ENCODE measurements around the gene CYP2A6. TPM values are rescaled to one million over a fixed set of nuclear protein-coding genes. Genes with fewer than 3 reads are reported as not detected.
A peak's percentile ranks its signal among the peaks of the same experiment; 100 is the strongest.
"Not testable (repeated sequence)": the region's sequence is repeated elsewhere in the genome, so short reads cannot be mapped to it uniquely, and the experiment has no call there.

CYP2A6 gene
- total and polyA plus RNA-seq, 3 experiments from 2014 or later, result not detected

DNA sequence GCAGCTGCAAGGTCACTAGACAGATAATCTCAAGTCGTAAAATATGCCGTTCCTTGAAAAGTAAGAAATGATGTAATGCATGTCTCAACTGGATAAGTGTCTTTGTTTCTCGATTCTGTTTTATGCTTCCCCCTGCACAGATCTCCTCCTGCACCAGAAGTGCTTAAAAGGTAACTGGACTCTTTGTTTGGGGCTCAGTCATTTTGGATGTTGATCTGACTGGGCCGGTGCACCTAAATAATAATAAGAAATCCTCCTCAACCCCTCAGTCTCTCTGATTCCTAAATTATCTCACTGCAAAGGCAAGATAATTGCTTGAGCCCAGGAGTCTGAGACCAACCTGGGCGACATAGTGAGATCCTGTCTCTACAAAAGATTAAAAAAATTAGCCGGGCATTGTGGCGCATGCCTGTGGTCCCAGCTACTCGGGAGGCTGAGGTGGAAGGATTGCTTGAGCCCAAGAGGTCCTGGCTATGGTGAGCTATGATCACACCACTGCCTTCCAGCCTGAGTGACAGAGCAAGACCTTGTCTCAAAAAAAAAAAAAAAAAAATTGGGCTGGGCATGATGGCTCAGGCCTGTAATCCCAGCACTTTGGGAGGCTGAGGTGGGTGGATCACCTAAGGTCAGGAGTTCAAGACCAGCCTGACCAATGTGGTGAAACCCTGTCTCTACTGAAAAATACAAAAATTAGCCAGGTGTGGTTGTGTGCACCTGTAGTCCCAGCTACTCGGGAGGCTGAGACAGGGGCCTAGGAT, 14.7 kb upstream of the CYP2A6 start:
- H3K27me3 ChIP-seq (ENCODE audit: insufficient read depth, low read length, poor library complexity, severe bottlenecking); H3K4me1 Mint-ChIP-seq; DNase-seq; H3K27ac Mint-ChIP-seq; H3K9me3 Mint-ChIP-seq; H3K36me3 Mint-ChIP-seq; H3K9me3 ChIP-seq (ENCODE audit: low read length); POLR2A ChIA-PET; H3K4me3 Mint-ChIP-seq; CTCF ChIA-PET; H3K4me3 ChIP-seq (ENCODE audit: low read length); H3K36me3 ChIP-seq (ENCODE audit: insufficient read depth, low read length); H3K4me1 ChIP-seq (ENCODE audit: insufficient read depth, low read length): not testable (repeated sequence)
- H3K27me3 Mint-ChIP-seq, result peaks cover 10 to 30% of the 10 kb centered on the region in 2 donors
- peak overlapping the region; percentile 38 for H3K27ac ChIP-seq (ENCODE audit: low read depth, low read length)

DNA sequence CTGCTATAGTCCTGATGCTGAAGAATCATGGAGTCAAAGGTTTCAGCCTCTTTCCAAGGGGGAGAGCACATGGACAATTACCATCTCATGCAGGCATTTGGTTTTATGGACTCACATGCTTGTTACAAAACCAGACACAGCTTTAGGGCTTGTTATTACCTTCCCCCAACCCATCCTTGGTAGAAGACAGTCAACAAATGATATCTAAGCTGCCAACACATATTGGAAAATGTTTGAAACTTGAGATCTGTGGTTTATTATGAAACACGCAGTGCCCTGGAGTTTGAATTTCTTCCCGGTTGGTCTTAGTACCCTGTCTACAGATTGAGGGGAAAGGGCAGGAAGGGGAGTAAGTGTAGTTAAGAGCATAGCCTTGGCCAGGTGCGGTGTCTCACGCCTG, 12.5 kb upstream of the CYP2A6 start:
- CTCF ChIA-PET, result no interaction called here
- Histone ChIP-seq H3K4me3 (ENCODE audit: low read length) (no peak overlapping the region), H3K36me3 (ENCODE audit: insufficient read depth, low read length) (no peaks in the 10 kb centered on the region), H3K27me3 (ENCODE audit: insufficient read depth, low read length, poor library complexity, severe bottlenecking) (no peaks in the 10 kb centered on the region), H3K9me3 (ENCODE audit: low read length) (no peaks in the 10 kb centered on the region), H3K27ac (ENCODE audit: low read depth, low read length) (no peak overlapping the region), H3K4me1 (ENCODE audit: insufficient read depth, low read length) (no peaks in the 10 kb centered on the region)
- Mint-ChIP-seq H3K27me3 (peaks cover 8 to 26% of the 10 kb centered on the region in 2 donors), H3K4me3 (no peak overlapping the region), H3K4me1 (no peaks in the 10 kb centered on the region), H3K9me3 (no peaks in the 10 kb centered on the region), H3K36me3 (peaks cover 0 to 3% (median 1%) of the 10 kb centered on the region in 3 donors), H3K27ac (peak overlapping the region in 1 of 8 donors; percentile 6)
- no peak for DNase-seq
- POLR2A ChIA-PET, result no interaction called here

DNA sequence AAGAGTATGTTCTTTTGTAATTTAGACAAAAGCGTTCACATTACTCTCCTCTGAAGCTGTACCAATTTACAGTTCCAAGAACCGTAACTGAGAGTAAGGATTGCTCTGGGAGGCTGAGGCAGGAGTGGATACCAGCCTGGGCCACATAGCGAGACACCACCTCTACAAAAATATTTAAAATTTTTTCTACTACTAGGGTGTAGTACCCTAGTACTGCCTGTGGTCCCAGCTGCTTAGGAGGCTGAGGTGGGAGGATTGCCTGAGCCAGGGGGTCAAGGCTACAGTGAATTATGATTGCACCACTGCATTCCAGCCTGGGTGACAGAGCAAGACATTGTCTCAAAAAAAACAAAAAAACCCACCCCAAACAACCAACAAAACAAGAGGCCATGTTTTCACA, 12.1 kb upstream of the CYP2A6 start:
- peaks cover 0 to 3% (median 1%) of the 10 kb centered on the region in 3 donors for H3K36me3 Mint-ChIP-seq
- H3K4me1 Mint-ChIP-seq, result no peaks in the 10 kb centered on the region
- Histone ChIP-seq H3K4me1 (ENCODE audit: insufficient read depth, low read length) (no peaks in the 10 kb centered on the region), H3K36me3 (ENCODE audit: insufficient read depth, low read length) (no peaks in the 10 kb centered on the region), H3K27ac (ENCODE audit: low read depth, low read length) (no peak overlapping the region), H3K27me3 (ENCODE audit: insufficient read depth, low read length, poor library complexity, severe bottlenecking) (no peaks in the 10 kb centered on the region), H3K4me3 (ENCODE audit: low read length) (no peak overlapping the region), H3K9me3 (ENCODE audit: low read length) (no peaks in the 10 kb centered on the region)
- peaks cover 6 to 22% of the 10 kb centered on the region in 2 donors for H3K27me3 Mint-ChIP-seq
- POLR2A ChIA-PET, result no interaction called here
- no peaks in the 10 kb centered on the region for H3K9me3 Mint-ChIP-seq
- no peak overlapping the region for H3K27ac Mint-ChIP-seq
- CTCF ChIA-PET, result no interaction called here
- DNase-seq, result no peak
- H3K4me3 Mint-ChIP-seq, result no peak overlapping the region

DNA sequence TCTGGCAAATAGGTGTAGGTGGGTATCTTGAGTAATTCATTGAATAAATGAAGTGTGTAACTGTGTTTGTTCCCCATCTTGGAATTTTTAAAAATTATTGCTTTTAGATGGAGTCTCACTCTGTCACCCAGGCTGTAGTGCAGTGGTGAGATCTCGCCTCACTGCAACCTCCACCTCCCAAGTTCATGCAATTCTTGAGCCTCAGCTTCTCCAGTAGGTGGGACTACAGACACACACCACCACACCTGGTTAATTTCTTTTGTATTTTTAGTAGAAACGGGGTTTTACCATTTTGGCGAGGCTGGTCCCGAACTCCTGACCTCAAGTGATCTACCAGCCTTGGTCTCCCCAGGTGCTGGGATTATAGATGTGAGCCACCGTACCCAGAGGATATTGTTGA, 7.9 kb upstream of the CYP2A6 start:
- Mint-ChIP-seq H3K27me3 (peaks cover 0 to 16% of the 10 kb centered on the region in 2 donors), H3K4me1 (no peaks in the 10 kb centered on the region)
- CTCF ChIA-PET, result no interaction called here

DNA sequence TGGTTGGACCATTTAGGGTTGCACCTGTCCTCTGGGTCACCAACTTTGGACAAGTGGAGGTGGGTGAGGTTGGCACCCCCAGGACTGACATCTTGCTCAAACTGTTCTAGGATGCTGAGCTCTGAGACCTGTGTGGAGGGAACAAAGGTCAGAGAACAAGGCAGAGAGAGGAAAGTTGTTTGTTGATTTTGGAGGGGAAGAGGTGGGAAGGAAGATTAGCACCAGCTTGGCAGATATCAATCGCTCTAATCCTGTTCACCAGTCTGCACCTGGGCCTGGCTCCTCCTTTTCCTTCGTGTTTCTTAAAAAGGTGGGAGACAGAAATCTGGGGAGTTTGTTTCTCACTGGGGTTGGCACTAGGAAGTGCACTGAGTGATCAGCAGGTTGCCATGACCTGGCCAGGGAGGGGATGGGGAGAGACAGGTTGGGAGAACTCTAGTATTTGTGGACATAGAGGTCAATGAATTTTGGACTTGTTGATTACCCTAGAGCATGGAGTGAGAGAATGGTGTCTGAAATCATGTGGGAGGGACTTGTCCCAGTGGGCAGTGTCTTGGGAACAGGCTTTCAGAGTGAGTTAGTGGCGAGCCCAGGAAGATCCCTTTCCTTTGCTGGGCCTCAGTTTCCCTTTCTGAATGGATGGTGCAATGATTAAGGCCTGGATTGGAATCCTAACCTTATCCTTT, 2.4 kb upstream of the CYP2A6 start:
- DNase-seq, POLR2A ChIA-PET: not testable (repeated sequence)

More for the DNA sequence above, 7.9 kb upstream of the CYP2A6 start:
- H3K27ac Mint-ChIP-seq, result no peak overlapping the region
- POLR2A ChIA-PET, result no interaction called here
- no peak overlapping the region for H3K4me3 ChIP-seq (ENCODE audit: low read length)
- no peak overlapping the region for H3K4me3 Mint-ChIP-seq
- no peaks in the 10 kb centered on the region for H3K36me3 ChIP-seq (ENCODE audit: insufficient read depth, low read length)
- H3K36me3 Mint-ChIP-seq, result peaks cover 0 to 3% (median 1%) of the 10 kb centered on the region in 3 donors
- no peaks in the 10 kb centered on the region for H3K9me3 ChIP-seq (ENCODE audit: low read length)
- no peaks in the 10 kb centered on the region for H3K4me1 ChIP-seq (ENCODE audit: insufficient read depth, low read length)
- no peaks in the 10 kb centered on the region for H3K9me3 Mint-ChIP-seq
- no peak for DNase-seq
- H3K27ac ChIP-seq (ENCODE audit: low read depth, low read length), result no peak overlapping the region
- H3K27me3 ChIP-seq (ENCODE audit: insufficient read depth, low read length, poor library complexity, severe bottlenecking), result no peaks in the 10 kb centered on the region

DNA sequence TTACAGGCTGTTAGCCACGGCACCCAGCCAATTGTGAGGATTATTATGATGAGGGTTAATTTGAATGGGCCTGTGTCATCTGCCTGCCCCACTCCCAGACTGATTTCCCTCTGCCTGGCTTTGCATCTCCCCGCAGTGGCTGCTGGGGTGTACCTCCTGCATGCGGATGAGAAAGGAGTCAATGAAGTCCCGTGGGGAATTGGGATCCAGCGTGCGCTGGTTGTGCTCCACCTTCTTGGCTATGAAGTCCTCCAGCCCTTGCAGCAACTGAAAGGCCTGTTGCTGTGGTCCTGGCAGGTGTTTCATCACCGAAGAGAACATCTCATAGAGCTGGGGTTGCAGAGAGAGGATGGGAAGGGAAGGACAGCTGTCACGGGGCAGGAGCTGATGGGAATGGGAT, 3.5 kb downstream of the CYP2A6 start:
- not testable (repeated sequence) for H3K27ac ChIP-seq (ENCODE audit: low read depth, low read length)

More for the DNA sequence above, 2.4 kb upstream of the CYP2A6 start:
- H3K27ac Mint-ChIP-seq, result peak overlapping the region in 2 of 8 donors; percentile 43 to 82
- H3K9me3 Mint-ChIP-seq; H3K27ac ChIP-seq (ENCODE audit: low read depth, low read length); H3K27me3 ChIP-seq (ENCODE audit: insufficient read depth, low read length, poor library complexity, severe bottlenecking); H3K36me3 ChIP-seq (ENCODE audit: insufficient read depth, low read length); CTCF ChIA-PET; H3K36me3 Mint-ChIP-seq; H3K4me1 ChIP-seq (ENCODE audit: insufficient read depth, low read length); H3K4me3 ChIP-seq (ENCODE audit: low read length); H3K9me3 ChIP-seq (ENCODE audit: low read length); H3K4me3 Mint-ChIP-seq: not testable (repeated sequence)
- H3K4me1 Mint-ChIP-seq, result peaks cover 7 to 17% (median 10%) of the 10 kb centered on the region in 3 donors
- peaks cover 21 to 27% of the 10 kb centered on the region in 2 donors for H3K27me3 Mint-ChIP-seq

DNA sequence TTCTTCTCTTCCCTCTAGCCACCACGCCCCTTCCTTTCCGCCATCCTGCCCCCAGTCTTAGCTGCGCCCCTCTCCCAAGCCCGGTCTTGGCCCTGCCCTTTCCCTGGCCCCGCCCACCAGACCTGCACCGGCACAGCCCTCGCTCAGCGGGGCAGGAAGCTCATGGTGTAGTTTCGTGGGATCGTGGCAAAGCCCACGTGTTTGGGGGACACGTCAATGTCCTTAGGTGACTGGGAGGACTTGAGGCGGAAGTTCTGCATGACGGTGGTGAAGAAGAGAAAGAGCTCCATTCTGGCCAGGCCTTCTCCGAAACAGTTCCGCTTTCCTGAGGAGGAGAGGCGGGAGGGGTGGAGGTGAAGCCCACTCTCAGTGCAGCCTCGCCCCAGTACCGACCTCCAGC, 6.6 kb downstream of the CYP2A6 start:
- H3K27me3 ChIP-seq (ENCODE audit: insufficient read depth, low read length, poor library complexity, severe bottlenecking); H3K36me3 ChIP-seq (ENCODE audit: insufficient read depth, low read length); POLR2A ChIA-PET; H3K36me3 Mint-ChIP-seq; H3K9me3 ChIP-seq (ENCODE audit: low read length); CTCF ChIA-PET; H3K9me3 Mint-ChIP-seq: not testable (repeated sequence)
- peak overlapping the region; percentile 68 to 96 (median 93) for H3K27ac Mint-ChIP-seq
- H3K4me3 Mint-ChIP-seq, result peak overlapping the region; percentile 31 to 89 (median 71)
- DNase-seq, result peak; percentile 68 to 87 (median 74)
- Histone ChIP-seq H3K4me1 (ENCODE audit: insufficient read depth, low read length) (peaks cover 12% of the 10 kb centered on the region), H3K27ac (ENCODE audit: low read depth, low read length) (peak overlapping the region; percentile 24), H3K4me3 (ENCODE audit: low read length) (peak overlapping the region; percentile 27)
- peaks cover 14 to 15% of the 10 kb centered on the region in 2 donors for H3K27me3 Mint-ChIP-seq
- peaks cover 19 to 32% (median 27%) of the 10 kb centered on the region in 3 donors for H3K4me1 Mint-ChIP-seq

More for the DNA sequence above, 3.5 kb downstream of the CYP2A6 start:
- H3K9me3 Mint-ChIP-seq; H3K4me3 ChIP-seq (ENCODE audit: low read length); H3K36me3 ChIP-seq (ENCODE audit: insufficient read depth, low read length); H3K9me3 ChIP-seq (ENCODE audit: low read length); DNase-seq; CTCF ChIA-PET; POLR2A ChIA-PET; H3K36me3 Mint-ChIP-seq; H3K27me3 ChIP-seq (ENCODE audit: insufficient read depth, low read length, poor library complexity, severe bottlenecking): not testable (repeated sequence)
- Mint-ChIP-seq H3K4me3 (peak overlapping the region in 1 of 7 donors; percentile 23), H3K27me3 (peaks cover 25 to 36% of the 10 kb centered on the region in 2 donors), H3K4me1 (peaks cover 24 to 38% (median 35%) of the 10 kb centered on the region in 3 donors), H3K27ac (peak overlapping the region in 2 of 8 donors; percentile 64 to 69)
- H3K4me1 ChIP-seq (ENCODE audit: insufficient read depth, low read length), result peaks cover 18% of the 10 kb centered on the region

DNA sequence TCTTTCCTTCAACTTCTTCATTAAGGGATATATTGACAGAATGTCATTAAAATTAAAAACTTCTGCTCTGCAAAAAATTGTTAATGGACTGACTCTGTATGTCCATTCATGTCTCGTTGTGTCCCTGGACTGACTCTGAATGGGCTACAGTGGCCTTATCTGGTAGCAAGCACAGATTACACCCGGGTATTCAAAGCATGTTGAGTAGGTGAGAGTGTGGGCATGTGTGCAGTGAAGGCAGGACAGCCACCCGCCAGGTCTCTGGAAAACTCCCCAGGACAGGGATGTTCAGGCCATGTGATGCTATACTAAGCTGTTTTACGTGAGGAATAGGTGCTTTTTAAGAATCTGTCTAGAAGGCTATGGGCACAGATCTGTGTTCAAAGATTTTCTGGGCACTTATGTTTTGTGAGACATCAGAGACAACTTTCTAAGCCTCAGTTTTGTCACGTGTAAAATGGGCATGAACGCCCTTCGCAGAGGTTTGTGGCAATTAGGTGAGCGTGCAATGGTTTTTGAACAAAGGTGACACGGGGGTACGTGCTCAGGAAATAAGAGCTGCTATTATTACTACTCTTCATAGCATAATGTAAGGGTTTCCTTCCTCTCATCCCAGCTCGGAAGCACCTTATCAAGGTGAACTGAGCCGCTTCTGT, 7.1 kb downstream of the CYP2A6 start:
- H3K9me3 ChIP-seq (ENCODE audit: low read length); POLR2A ChIA-PET; H3K27me3 ChIP-seq (ENCODE audit: insufficient read depth, low read length, poor library complexity, severe bottlenecking); H3K36me3 ChIP-seq (ENCODE audit: insufficient read depth, low read length); CTCF ChIA-PET; H3K9me3 Mint-ChIP-seq; H3K36me3 Mint-ChIP-seq: not testable (repeated sequence)
- peaks cover 14% of the 10 kb centered on the region in 2 donors for H3K27me3 Mint-ChIP-seq
- peaks cover 18 to 26% (median 25%) of the 10 kb centered on the region in 3 donors for H3K4me1 Mint-ChIP-seq
- H3K27ac Mint-ChIP-seq, result peak overlapping the region; percentile 53 to 96 (median 93)
- peak overlapping the region; percentile 27 for H3K4me3 ChIP-seq (ENCODE audit: low read length)
- peak overlapping the region; percentile 24 for H3K27ac ChIP-seq (ENCODE audit: low read depth, low read length)
- peak overlapping the region; percentile 31 to 89 (median 71) for H3K4me3 Mint-ChIP-seq
- DNase-seq, result peak in 1 of 5 donors; percentile 17
- H3K4me1 ChIP-seq (ENCODE audit: insufficient read depth, low read length), result peaks cover 12% of the 10 kb centered on the region

All from CD8-positive, alpha-beta memory T cell (primary cell).